SK-N-SH treated with all-trans-retinoic acid at 6 μM for 48 hours (cell line): Measurements from ENCODE around the gene ERBB3.

Source experiments
- ATAC-seq: fragments of 200-7000 bp; cut with Tn5 transposase; 3 replicates; pipeline ENCODE4 v1.9.1; 2020; ENCODE audit warnings: mild to moderate bottlenecking, moderate library complexity
- ARNTL ChIP-seq: fragments of 450-650 bp; formaldehyde crosslinking; IDR thresholded peaks from 2 replicates; pipeline ENCODE4 v1.5.0; 2020; ENCODE audit warnings: low read depth, mild to moderate bottlenecking, moderate library complexity, borderline replicate concordance
- BACH2 ChIP-seq: fragments of 250-450 bp; sonication (Bioruptor Pico); IDR thresholded peaks from 2 replicates; pipeline ENCODE4 v1.9.0; 2021; ENCODE audit warnings: mild to moderate bottlenecking, borderline replicate concordance
- CSDC2 ChIP-seq: fragments of 250-450 bp; sonication (Bioruptor Pico); IDR thresholded peaks from 2 replicates; pipeline ENCODE4 v1.5.0; 2020; ENCODE audit warnings: mild to moderate bottlenecking, moderate library complexity
- ESRRG ChIP-seq: fragments of 250-450 bp; sonication (Bioruptor Pico); IDR thresholded peaks from 2 replicates; pipeline ENCODE4 v1.6.1; 2021; ENCODE audit warnings: mild to moderate bottlenecking
- GLIS3 ChIP-seq: fragments of 250-450 bp; sonication (Bioruptor Pico); IDR thresholded peaks from 2 replicates; pipeline ENCODE4 v1.5.0; 2020; ENCODE audit warnings: mild to moderate bottlenecking, moderate library complexity
- OSR1 ChIP-seq: fragments of 250-450 bp; sonication (Bioruptor Pico); IDR thresholded peaks from 2 replicates; pipeline ENCODE4 v1.8.0; 2022; ENCODE audit warnings: moderate library complexity, mild to moderate bottlenecking, inconsistent platforms
- PPARA ChIP-seq: fragments of 250-450 bp; sonication (Bioruptor Pico); IDR thresholded peaks from 2 replicates; pipeline ENCODE4 v1.5.0; 2020; ENCODE audit warnings: mild to moderate bottlenecking, borderline replicate concordance
- RARB ChIP-seq: fragments of 250-450 bp; sonication (Bioruptor Pico); IDR thresholded peaks from 2 replicates; pipeline ENCODE4 v1.8.0; 2021; ENCODE audit warnings: mild to moderate bottlenecking, moderate library complexity
- SNAI2 ChIP-seq: fragments of 250-450 bp; sonication (Bioruptor Pico); IDR thresholded peaks from 2 replicates; pipeline ENCODE4 v1.5.0; 2020; ENCODE audit warnings: mild to moderate bottlenecking, moderate library complexity
- TCF4 ChIP-seq: fragments of 250-450 bp; sonication (Bioruptor Pico); IDR thresholded peaks from 2 replicates; pipeline ENCODE4 v1.8.0; 2021; ENCODE audit warnings: mild to moderate bottlenecking, moderate library complexity, borderline replicate concordance
- ZC3H10 ChIP-seq: fragments of 250-450 bp; sonication (Bioruptor Pico); IDR thresholded peaks from 2 replicates; pipeline ENCODE4 v1.5.1; 2021; ENCODE audit warnings: mild to moderate bottlenecking, moderate library complexity
- ZFP3 ChIP-seq: fragments of 250-450 bp; sonication (Bioruptor Pico); IDR thresholded peaks from 2 replicates; pipeline ENCODE4 v1.5.0; 2020; ENCODE audit warnings: mild to moderate bottlenecking, moderate library complexity
- ZFP30 ChIP-seq: fragments of 450-650 bp; formaldehyde crosslinking; IDR thresholded peaks from 2 replicates; pipeline ENCODE4 v1.5.0; 2022; ENCODE audit warnings: mild to moderate bottlenecking, moderate library complexity
- ZNF565 ChIP-seq: fragments of 450-650 bp; formaldehyde crosslinking; conservative IDR thresholded peaks from 2 replicates; pipeline ENCODE4 v1.5.0; 2020; ENCODE audit warnings: low read depth, mild to moderate bottlenecking, moderate library complexity
- ZNF70 ChIP-seq: fragments of 450-650 bp; formaldehyde crosslinking; IDR thresholded peaks from 2 replicates; pipeline ENCODE4 v1.5.0; 2020; ENCODE audit warnings: mild to moderate bottlenecking, moderate library complexity
- ZNF8 ChIP-seq: fragments of 450-650 bp; formaldehyde crosslinking; IDR thresholded peaks from 2 replicates; pipeline ENCODE4 v1.5.0; 2020; ENCODE audit warnings: mild to moderate bottlenecking, moderate library complexity
- TF ChIP-seq, protein P1 (sequence below): fragments of 250-450 bp; sonication (Bioruptor Pico); IDR thresholded peaks from 2 replicates; pipeline ENCODE4 v1.5.1; 2020; ENCODE audit warnings: low read depth, mild to moderate bottlenecking, moderate library complexity
- TF ChIP-seq, protein P2 (sequence below): fragments of 250-450 bp; sonication (Bioruptor Pico); IDR thresholded peaks from 2 replicates; pipeline ENCODE4 v1.5.0; 2020; ENCODE audit warnings: mild to moderate bottlenecking, moderate library complexity
- TF ChIP-seq, protein P3 (sequence below): fragments of 250-450 bp; sonication (Bioruptor Pico); IDR thresholded peaks from 2 replicates; pipeline ENCODE4 v1.8.0; 2021; ENCODE audit warnings: low read depth, mild to moderate bottlenecking, moderate library complexity, borderline replicate concordance
- TF ChIP-seq, protein P4 (sequence below): fragments of 250-450 bp; sonication (Bioruptor Pico); IDR thresholded peaks from 2 replicates; pipeline ENCODE4 v1.8.0; 2020; ENCODE audit warnings: mild to moderate bottlenecking, moderate library complexity, borderline replicate concordance

Gene ERBB3

DNA sequence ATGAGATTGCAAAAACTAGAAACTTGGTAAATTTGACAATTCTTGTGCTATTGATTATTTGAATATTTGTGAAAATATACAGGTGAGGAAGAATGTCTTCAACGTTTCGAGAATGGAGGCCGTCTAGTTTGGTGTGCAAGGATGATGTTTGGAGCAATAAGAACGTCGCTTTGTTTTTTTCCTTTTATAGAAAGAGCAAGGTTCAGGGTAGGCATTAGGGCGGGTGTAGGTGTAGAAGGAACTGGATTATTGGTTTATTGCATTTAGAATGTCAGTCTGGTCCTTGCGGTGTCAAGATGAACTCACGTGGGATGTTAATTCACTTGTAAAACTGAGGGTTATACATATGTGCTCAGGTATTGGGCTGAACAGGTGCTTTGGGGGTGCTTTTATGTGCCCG is 37.1 kb upstream of the ERBB3 start:
- ATAC-seq, result no peak

DNA sequence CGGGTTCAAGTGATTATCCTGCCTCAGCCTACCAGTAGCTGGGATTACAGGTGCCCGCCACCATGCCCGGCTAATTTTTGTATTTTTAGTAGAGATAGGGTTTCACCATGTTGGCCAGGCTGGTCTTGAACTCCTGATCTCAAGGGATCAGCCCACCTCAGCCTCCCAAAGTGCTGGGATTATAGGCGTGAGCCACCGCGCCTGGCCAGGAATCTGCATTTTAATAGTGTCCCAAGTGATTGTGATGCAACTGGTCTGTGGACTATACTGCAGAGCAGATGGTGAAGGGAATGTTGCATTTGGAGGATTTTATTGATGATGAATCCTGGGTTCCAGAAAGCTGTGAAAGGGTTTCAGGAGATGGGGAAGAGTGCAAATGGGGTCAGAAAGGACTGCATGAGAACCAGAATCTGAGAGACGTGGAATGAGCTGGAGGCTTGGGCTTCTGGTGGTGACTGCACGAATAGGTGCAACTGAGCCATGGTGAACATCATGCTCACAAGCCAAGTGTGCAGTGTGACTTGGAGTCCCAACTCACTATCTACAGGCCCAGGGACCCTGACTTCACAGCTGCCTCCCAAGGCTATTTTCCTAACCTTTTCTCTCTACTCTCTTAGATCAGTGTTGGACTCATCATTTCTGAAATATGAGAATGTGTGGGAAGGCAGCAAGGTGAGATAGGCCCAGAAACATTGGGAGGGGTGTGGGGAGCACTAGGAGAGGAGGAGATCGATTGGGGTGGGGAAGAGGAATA is 33.8 kb upstream of the ERBB3 start:
- TF ChIP-seq, protein P1, sequence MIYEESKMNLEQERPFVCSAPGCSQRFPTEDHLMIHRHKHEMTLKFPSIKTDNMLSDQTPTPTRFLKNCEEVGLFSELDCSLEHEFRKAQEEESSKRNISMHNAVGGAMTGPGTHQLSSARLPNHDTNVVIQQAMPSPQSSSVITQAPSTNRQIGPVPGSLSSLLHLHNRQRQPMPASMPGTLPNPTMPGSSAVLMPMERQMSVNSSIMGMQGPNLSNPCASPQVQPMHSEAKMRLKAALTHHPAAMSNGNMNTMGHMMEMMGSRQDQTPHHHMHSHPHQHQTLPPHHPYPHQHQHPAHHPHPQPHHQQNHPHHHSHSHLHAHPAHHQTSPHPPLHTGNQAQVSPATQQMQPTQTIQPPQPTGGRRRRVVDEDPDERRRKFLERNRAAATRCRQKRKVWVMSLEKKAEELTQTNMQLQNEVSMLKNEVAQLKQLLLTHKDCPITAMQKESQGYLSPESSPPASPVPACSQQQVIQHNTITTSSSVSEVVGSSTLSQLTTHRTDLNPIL (CRISPR knock-in tag), result no peak
- TF ChIP-seq ZFP30 (no peak), ZFP3 (no peak), ZNF8 (no peak), TCF4 (CRISPR knock-in tag) (no peak), PPARA (CRISPR knock-in tag) (no peak), OSR1 (CRISPR knock-in tag) (no peak), ESRRG (CRISPR knock-in tag) (no peak)
- no peak; the same call in 2 of the 3 replicates for ATAC-seq

More for the DNA sequence above, 37.1 kb upstream of the ERBB3 start:
- no peak for TF ChIP-seq BACH2 (CRISPR knock-in tag)
- TF ChIP-seq ZFP30, result no peak
- TF ChIP-seq, protein P2, sequence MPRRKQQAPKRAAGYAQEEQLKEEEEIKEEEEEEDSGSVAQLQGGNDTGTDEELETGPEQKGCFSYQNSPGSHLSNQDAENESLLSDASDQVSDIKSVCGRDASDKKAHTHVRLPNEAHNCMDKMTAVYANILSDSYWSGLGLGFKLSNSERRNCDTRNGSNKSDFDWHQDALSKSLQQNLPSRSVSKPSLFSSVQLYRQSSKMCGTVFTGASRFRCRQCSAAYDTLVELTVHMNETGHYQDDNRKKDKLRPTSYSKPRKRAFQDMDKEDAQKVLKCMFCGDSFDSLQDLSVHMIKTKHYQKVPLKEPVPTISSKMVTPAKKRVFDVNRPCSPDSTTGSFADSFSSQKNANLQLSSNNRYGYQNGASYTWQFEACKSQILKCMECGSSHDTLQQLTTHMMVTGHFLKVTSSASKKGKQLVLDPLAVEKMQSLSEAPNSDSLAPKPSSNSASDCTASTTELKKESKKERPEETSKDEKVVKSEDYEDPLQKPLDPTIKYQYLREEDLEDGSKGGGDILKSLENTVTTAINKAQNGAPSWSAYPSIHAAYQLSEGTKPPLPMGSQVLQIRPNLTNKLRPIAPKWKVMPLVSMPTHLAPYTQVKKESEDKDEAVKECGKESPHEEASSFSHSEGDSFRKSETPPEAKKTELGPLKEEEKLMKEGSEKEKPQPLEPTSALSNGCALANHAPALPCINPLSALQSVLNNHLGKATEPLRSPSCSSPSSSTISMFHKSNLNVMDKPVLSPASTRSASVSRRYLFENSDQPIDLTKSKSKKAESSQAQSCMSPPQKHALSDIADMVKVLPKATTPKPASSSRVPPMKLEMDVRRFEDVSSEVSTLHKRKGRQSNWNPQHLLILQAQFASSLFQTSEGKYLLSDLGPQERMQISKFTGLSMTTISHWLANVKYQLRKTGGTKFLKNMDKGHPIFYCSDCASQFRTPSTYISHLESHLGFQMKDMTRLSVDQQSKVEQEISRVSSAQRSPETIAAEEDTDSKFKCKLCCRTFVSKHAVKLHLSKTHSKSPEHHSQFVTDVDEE (CRISPR knock-in tag), result no peak
- TF ChIP-seq CSDC2 (CRISPR knock-in tag), result no peak
- TF ChIP-seq, protein P3, sequence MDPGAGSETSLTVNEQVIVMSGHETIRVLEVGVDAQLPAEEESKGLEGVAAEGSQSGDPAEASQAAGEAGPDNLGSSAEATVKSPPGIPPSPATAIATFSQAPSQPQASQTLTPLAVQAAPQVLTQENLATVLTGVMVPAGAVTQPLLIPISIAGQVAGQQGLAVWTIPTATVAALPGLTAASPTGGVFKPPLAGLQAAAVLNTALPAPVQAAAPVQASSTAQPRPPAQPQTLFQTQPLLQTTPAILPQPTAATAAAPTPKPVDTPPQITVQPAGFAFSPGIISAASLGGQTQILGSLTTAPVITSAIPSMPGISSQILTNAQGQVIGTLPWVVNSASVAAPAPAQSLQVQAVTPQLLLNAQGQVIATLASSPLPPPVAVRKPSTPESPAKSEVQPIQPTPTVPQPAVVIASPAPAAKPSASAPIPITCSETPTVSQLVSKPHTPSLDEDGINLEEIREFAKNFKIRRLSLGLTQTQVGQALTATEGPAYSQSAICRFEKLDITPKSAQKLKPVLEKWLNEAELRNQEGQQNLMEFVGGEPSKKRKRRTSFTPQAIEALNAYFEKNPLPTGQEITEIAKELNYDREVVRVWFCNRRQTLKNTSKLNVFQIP (CRISPR knock-in tag), result no peak
- TF ChIP-seq, protein P4, sequence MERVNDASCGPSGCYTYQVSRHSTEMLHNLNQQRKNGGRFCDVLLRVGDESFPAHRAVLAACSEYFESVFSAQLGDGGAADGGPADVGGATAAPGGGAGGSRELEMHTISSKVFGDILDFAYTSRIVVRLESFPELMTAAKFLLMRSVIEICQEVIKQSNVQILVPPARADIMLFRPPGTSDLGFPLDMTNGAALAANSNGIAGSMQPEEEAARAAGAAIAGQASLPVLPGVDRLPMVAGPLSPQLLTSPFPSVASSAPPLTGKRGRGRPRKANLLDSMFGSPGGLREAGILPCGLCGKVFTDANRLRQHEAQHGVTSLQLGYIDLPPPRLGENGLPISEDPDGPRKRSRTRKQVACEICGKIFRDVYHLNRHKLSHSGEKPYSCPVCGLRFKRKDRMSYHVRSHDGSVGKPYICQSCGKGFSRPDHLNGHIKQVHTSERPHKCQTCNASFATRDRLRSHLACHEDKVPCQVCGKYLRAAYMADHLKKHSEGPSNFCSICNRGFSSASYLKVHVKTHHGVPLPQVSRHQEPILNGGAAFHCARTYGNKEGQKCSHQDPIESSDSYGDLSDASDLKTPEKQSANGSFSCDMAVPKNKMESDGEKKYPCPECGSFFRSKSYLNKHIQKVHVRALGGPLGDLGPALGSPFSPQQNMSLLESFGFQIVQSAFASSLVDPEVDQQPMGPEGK (CRISPR knock-in tag), result no peak
- TF ChIP-seq ZNF70 (CRISPR knock-in tag), result no peak
- TF ChIP-seq ESRRG (CRISPR knock-in tag), result no peak
- no peak for TF ChIP-seq PPARA (CRISPR knock-in tag)

DNA sequence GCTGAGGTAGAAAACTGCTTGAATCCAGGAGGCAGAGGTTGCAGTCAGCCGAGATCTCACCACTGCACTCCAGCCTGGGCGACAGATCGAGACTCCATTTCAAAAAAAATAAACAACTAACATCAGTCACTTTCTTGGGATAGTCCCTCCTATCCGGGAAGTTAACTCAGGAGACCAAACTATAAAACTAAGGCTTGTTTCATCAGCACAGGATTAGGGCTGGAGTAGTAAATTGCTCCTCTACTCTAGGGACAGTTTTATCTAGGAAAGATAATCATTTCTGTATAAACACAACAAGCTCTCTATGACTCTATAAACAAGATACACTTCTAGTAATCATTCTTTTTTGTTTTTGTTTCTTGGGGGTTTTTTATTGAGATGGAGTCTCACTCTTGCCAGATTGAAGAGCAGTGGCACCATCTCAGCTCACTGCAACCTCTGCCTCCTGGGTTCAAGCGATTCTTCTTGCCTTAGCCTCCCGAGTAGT is 26.5 kb upstream of the ERBB3 start:
- no peak for ATAC-seq
- TF ChIP-seq ZC3H10 (CRISPR knock-in tag) (no peak), RARB (CRISPR knock-in tag) (no peak), GLIS3 (CRISPR knock-in tag) (no peak), CSDC2 (CRISPR knock-in tag) (no peak), SNAI2 (CRISPR knock-in tag) (no peak), ZNF565 (CRISPR knock-in tag) (no peak), ZNF70 (CRISPR knock-in tag) (no peak), ZNF8 (no peak), ARNTL (CRISPR knock-in tag) (no peak), TCF4 (CRISPR knock-in tag) (no peak), OSR1 (CRISPR knock-in tag) (no peak)
- TF ChIP-seq, protein P1 (CRISPR knock-in tag), result no peak
- TF ChIP-seq, protein P4 (CRISPR knock-in tag), result no peak
- TF ChIP-seq, protein P3 (CRISPR knock-in tag), result no peak
- TF ChIP-seq, protein P2 (CRISPR knock-in tag), result no peak
